ENCODE results near the gene CABYR. TPM values are rescaled to one million over a fixed set of nuclear protein-coding genes. Genes with fewer than 3 reads are reported as not detected.
A peak's percentile ranks its signal among the peaks of the same experiment; 100 is the strongest.

The CABYR gene
- total and polyA plus RNA-seq, 2 of the 13 experiments (the other 11 are each of a cell fraction or from before 2014, with no cell fraction given) = 0.71 to 0.88 TPM

GRCh38 chr18:24112874-24113615, 25.8 kb upstream of the CABYR start (continued):
- no peak for TF ChIP-seq BCLAF1 (IDR thresholded peaks at IDR 0.05)
- peak; percentile 30; the same call in 1 of the 2 replicates for TF ChIP-seq GABPB1 (CRISPR knock-in tag; IDR thresholded peaks at IDR 0.05)
- TF ChIP-seq GABPA (IDR thresholded peaks at IDR 0.05; ENCODE audit: low read depth, low read length) = no peak
- no peak for TF ChIP-seq GABPA (CRISPR knock-in tag; IDR thresholded peaks at IDR 0.05; ENCODE audit: low read depth)
- TF ChIP-seq ZNF251 (CRISPR knock-in tag; IDR thresholded peaks at IDR 0.05) = no peak
- no peak for TF ChIP-seq NCOA5 (CRISPR knock-in tag; IDR thresholded peaks at IDR 0.05)
- TF ChIP-seq ZBTB3 (CRISPR knock-in tag; IDR thresholded peaks at IDR 0.05; ENCODE audit: borderline replicate concordance, low read depth) = no peak
- TF ChIP-seq NFIB (CRISPR knock-in tag; IDR thresholded peaks at IDR 0.05; ENCODE audit: borderline replicate concordance) = no peak
- TF ChIP-seq ZNF282 (IDR thresholded peaks at IDR 0.05; ENCODE audit: partially characterized antibody) = no peak
- TF ChIP-seq MBNL3 (CRISPR knock-in tag; conservative IDR thresholded peaks at IDR 0.05) = no peak
- TF ChIP-seq ZNF160 (CRISPR knock-in tag; IDR thresholded peaks at IDR 0.05) = 0 out of 2 replicates have a peak, but pooled peaks have one; percentile 68
- TF ChIP-seq KAT2B (IDR thresholded peaks at IDR 0.05; ENCODE audit: borderline replicate concordance, low read depth, low read length) = peak; percentile 63
- no peak for TF ChIP-seq ZFP37 (CRISPR knock-in tag; IDR thresholded peaks at IDR 0.05; ENCODE audit: borderline replicate concordance)
- TF ChIP-seq ZNF703 (CRISPR knock-in tag; IDR thresholded peaks at IDR 0.05; ENCODE audit: borderline replicate concordance) = no peak
- no peak for TF ChIP-seq MTF2 (CRISPR knock-in tag; IDR thresholded peaks at IDR 0.05; ENCODE audit: borderline replicate concordance)
- no peak for TF ChIP-seq TFDP1 (CRISPR knock-in tag; IDR thresholded peaks at IDR 0.05; ENCODE audit: borderline replicate concordance)
- peak; percentile 58; the same call in 1 of the 2 replicates for TF ChIP-seq ZNF589 (CRISPR knock-in tag; conservative IDR thresholded peaks at IDR 0.05)
- TF ChIP-seq E2F2 (CRISPR knock-in tag; IDR thresholded peaks at IDR 0.05; ENCODE audit: borderline replicate concordance) = no peak
- TF ChIP-seq HMG20A (CRISPR knock-in tag; IDR thresholded peaks at IDR 0.05; ENCODE audit: borderline replicate concordance) = peak; percentile 78
- 0 out of 2 replicates have a peak, but pooled peaks have one; percentile 48 for TF ChIP-seq SIX1 (CRISPR knock-in tag; IDR thresholded peaks at IDR 0.05; ENCODE audit: borderline replicate concordance)
- peak; percentile 72; the same call in 1 of the 2 replicates for TF ChIP-seq ZNF317 (CRISPR knock-in tag; IDR thresholded peaks at IDR 0.05)
- TF ChIP-seq JARID2 (CRISPR knock-in tag; IDR thresholded peaks at IDR 0.05; ENCODE audit: insufficient replicate concordance) = no peak

Measured in HepG2 (cell line).